Measurements from ENCODE around the gene EXD1. TPM values are rescaled to one million over a fixed set of nuclear protein-coding genes. Genes with fewer than 3 reads are reported as not detected.

EXD1 gene
- total and polyA plus RNA-seq, 2 donors from 2014 or later = not detected

DNA sequence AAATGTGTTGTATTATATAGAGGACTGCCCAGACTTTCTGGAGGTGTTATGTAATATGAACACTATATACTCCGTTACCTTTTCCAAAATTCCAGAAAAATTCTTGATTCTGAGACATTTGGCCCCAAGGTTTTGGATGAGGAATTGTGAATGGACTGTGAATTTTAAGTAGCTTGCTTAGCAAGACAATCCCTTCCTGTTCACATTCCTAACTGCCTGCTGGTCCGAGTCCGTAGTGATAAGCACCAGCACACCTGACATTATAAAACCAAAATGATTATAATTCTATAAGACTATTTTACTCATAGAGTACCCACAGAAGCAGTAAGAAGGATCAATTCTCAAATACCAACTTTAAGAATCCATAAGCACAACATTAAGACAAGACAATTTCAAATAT lies 11.2 kb downstream of the EXD1 start:
- FAIRE-seq (no peak), DNase-seq (no peak)
- TF ChIP-seq, protein P1, sequence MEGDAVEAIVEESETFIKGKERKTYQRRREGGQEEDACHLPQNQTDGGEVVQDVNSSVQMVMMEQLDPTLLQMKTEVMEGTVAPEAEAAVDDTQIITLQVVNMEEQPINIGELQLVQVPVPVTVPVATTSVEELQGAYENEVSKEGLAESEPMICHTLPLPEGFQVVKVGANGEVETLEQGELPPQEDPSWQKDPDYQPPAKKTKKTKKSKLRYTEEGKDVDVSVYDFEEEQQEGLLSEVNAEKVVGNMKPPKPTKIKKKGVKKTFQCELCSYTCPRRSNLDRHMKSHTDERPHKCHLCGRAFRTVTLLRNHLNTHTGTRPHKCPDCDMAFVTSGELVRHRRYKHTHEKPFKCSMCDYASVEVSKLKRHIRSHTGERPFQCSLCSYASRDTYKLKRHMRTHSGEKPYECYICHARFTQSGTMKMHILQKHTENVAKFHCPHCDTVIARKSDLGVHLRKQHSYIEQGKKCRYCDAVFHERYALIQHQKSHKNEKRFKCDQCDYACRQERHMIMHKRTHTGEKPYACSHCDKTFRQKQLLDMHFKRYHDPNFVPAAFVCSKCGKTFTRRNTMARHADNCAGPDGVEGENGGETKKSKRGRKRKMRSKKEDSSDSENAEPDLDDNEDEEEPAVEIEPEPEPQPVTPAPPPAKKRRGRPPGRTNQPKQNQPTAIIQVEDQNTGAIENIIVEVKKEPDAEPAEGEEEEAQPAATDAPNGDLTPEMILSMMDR (IDR thresholded peaks at IDR 0.05; ENCODE audit: borderline replicate concordance, extremely low read depth, insufficient read depth) = no peak
- H3K9me3 ChIP-seq (ENCODE audit: control insufficient read depth in 2 of 3, insufficient read depth in 1 of 3, low read length in 3 of 3) = no peaks in the 10 kb centered on the region
- no peaks in the 10 kb centered on the region for H3K27me3 ChIP-seq (ENCODE audit: control insufficient read depth, insufficient read depth, low read length)
- no peak overlapping the region for H3K4me3 ChIP-seq (ENCODE audit: low read length in 3 of 3)
- intact Hi-C loops (cut with DNase I) = no loop called here
- no peaks in the 10 kb centered on the region for H3K4me1 ChIP-seq (ENCODE audit: control insufficient read depth in 2 of 3, insufficient read depth in 2 of 3, low read depth in 1 of 3, low read length in 3 of 3)
- no peaks in the 10 kb centered on the region for H3K36me3 ChIP-seq (ENCODE audit: control insufficient read depth in 2 of 3, insufficient read depth in 3 of 3, low read length in 3 of 3)
- H3K9ac ChIP-seq (ENCODE audit: low read length in 3 of 3) = no peak overlapping the region
- no peak overlapping the region for H3K27ac ChIP-seq (ENCODE audit: low read depth in 2 of 2, low read length in 2 of 2)

DNA sequence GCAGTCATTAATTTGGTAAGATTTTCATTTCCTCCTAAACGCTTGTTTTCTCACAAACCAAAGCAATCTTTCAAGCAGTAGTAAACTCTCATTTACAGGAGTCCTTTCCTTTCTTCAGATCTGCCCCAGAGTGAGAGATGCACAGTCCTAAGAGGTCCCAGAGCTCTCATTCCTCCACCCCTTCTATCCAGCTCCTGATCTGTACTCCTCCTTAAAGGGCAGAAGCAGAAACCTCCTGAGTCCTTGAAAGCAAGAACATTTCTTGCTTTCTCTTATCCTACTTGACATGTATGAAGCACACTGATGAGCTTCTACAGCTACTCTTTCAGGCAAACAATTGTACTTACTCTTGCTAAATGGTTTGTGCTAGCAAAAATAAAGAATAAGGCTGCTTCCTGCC lies 11.7 kb downstream of the EXD1 start:
- H3K9me3 ChIP-seq (ENCODE audit: control insufficient read depth in 2 of 3, insufficient read depth in 1 of 3, low read length in 3 of 3) = no peaks in the 10 kb centered on the region
- TF ChIP-seq, protein P1 (IDR thresholded peaks at IDR 0.05; ENCODE audit: borderline replicate concordance, extremely low read depth, insufficient read depth) = no peak
- H3K4me3 ChIP-seq (ENCODE audit: low read length in 3 of 3) = no peak overlapping the region
- FAIRE-seq = no peak
- DNase-seq = no peak
- no peaks in the 10 kb centered on the region for H3K4me1 ChIP-seq (ENCODE audit: control insufficient read depth in 2 of 3, insufficient read depth in 2 of 3, low read depth in 1 of 3, low read length in 3 of 3)
- no peaks in the 10 kb centered on the region for H3K36me3 ChIP-seq (ENCODE audit: control insufficient read depth in 2 of 3, insufficient read depth in 3 of 3, low read length in 3 of 3)
- no peak overlapping the region for H3K27ac ChIP-seq (ENCODE audit: low read depth in 2 of 2, low read length in 2 of 2)
- intact Hi-C loops (cut with DNase I) = no loop called here
- H3K9ac ChIP-seq (ENCODE audit: low read length in 3 of 3) = no peak overlapping the region
- no peaks in the 10 kb centered on the region for H3K27me3 ChIP-seq (ENCODE audit: control insufficient read depth, insufficient read depth, low read length)

DNA sequence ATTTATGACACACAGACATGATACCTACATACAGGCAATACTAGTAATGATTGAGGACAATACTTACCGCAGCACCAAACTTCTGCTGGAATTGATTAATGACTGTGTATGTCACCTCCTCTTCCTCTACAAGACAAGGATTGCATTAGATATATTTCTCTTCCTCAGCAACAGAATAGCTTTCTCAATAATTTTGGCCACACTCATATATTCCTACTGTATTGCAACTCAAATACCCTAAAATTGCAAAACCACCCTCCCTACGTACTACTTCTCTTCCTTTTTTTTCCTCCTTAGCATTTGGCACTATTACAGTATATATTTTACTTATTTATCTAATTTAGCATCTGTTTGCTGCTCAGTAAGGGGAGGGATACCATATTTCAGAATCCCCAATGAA lies 14.8 kb downstream of the EXD1 start:
- no peak for FAIRE-seq
- DNase-seq = no peak
- H3K36me3 ChIP-seq (ENCODE audit: control insufficient read depth in 2 of 3, insufficient read depth in 3 of 3, low read length in 3 of 3) = no peaks in the 10 kb centered on the region
- H3K27ac ChIP-seq (ENCODE audit: low read depth in 2 of 2, low read length in 2 of 2) = no peak overlapping the region
- intact Hi-C loops (cut with DNase I) = no loop called here
- H3K4me1 ChIP-seq (ENCODE audit: control insufficient read depth in 2 of 3, insufficient read depth in 2 of 3, low read depth in 1 of 3, low read length in 3 of 3) = no peaks in the 10 kb centered on the region
- no peak overlapping the region for H3K4me3 ChIP-seq (ENCODE audit: low read length in 3 of 3)
- no peaks in the 10 kb centered on the region for H3K27me3 ChIP-seq (ENCODE audit: control insufficient read depth, insufficient read depth, low read length)
- TF ChIP-seq, protein P1 (IDR thresholded peaks at IDR 0.05; ENCODE audit: borderline replicate concordance, extremely low read depth, insufficient read depth) = no peak
- H3K9me3 ChIP-seq (ENCODE audit: control insufficient read depth in 2 of 3, insufficient read depth in 1 of 3, low read length in 3 of 3) = no peaks in the 10 kb centered on the region
- H3K9ac ChIP-seq (ENCODE audit: low read length in 3 of 3) = no peak overlapping the region

All from kidney (tissue), 14 donors.